Nephron (organoid): ENCODE results near the gene SLC25A44.
"Not testable (repeated sequence)": the region's sequence is repeated elsewhere in the genome, so short reads cannot be mapped to it uniquely, and the experiment has no call there.

Source experiments
- H3K27ac Mint-ChIP-seq, 3 experiments: 2 replicates each; pipeline ENCODE4 v1.8.0; 2020; ENCODE audit warnings: mixed read lengths in 3 of 3, mild to moderate bottlenecking in 2 of 3, moderate library complexity in 1 of 3
- H3K27me3 Mint-ChIP-seq: 2 replicates; pipeline ENCODE4 v1.8.0; 2021; ENCODE audit warnings: low read depth, mild to moderate bottlenecking, moderate library complexity, mixed read lengths
- H3K36me3 Mint-ChIP-seq: 2 replicates; pipeline ENCODE4 v1.8.0; 2020; ENCODE audit warnings: low read depth, mixed read lengths
- H3K4me1 Mint-ChIP-seq: 2 replicates; pipeline ENCODE4 v1.8.0; 2020; ENCODE audit warnings: mixed read lengths
- H3K4me3 Mint-ChIP-seq, 3 experiments: 2 replicates each; pipeline ENCODE4 v1.8.0; 2020; ENCODE audit warnings: mild to moderate bottlenecking in 3 of 3, mixed read lengths in 3 of 3, moderate library complexity in 2 of 3
- H3K9me3 Mint-ChIP-seq: 2 replicates; pipeline ENCODE4 v1.8.0; 2020; ENCODE audit warnings: mixed read lengths
- TF ChIP-seq, protein P1 (sequence below), 3 experiments: fragments of 200-600 bp; sonication (generic); IDR thresholded peaks; one replicate each; pipeline ENCODE4 v1.5.0; 2021; ENCODE audit warnings: antibody characterized with exemption in 3 of 3; ENCODE audit not compliant: unreplicated experiment in 3 of 3

Gene SLC25A44

DNA sequence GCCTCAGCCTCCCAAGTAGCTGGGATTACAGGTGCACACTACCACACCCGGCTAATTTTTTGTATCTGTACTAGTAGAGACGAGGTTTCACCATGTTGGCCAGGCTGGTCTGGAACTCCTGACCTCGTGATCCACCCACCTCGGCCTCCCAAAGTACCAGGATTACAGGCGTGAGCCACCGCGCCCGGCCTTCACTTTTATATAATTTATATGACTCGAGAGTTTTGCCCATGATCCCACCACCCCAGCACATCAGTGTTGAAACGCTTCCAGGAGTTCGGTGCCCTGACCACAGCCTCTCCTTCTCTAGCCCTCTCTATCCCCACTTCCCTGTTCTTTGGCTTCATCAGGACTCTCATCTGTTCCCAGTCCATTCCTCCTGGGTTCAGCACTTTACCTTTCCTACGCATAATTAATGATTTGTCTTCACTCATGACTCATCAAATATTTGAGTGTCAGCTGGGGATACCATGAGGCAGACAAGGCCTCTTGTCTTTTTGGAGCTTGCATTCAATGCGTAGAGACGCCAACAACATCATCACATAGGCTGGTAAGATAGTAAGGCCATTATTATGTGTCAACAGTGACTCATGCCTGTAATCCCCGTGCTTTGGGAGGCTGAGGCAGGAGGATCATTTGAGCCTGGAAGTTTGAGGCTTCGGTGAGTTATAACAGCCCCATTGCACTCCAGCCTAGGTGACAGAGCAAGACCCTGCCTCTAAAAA lies 20.3 kb downstream of the SLC25A44 start:
- Mint-ChIP-seq H3K4me1 (peaks cover 22% of the 10 kb centered on the region), H3K9me3 (no peaks in the 10 kb centered on the region), H3K27ac (peak overlapping the region; percentile 39 to 92 (median 75)), H3K27me3 (no peaks in the 10 kb centered on the region), H3K4me3 (peak overlapping the region; percentile 73 to 87 (median 86)), H3K36me3 (peaks cover 31% of the 10 kb centered on the region)
- TF ChIP-seq, protein P1, sequence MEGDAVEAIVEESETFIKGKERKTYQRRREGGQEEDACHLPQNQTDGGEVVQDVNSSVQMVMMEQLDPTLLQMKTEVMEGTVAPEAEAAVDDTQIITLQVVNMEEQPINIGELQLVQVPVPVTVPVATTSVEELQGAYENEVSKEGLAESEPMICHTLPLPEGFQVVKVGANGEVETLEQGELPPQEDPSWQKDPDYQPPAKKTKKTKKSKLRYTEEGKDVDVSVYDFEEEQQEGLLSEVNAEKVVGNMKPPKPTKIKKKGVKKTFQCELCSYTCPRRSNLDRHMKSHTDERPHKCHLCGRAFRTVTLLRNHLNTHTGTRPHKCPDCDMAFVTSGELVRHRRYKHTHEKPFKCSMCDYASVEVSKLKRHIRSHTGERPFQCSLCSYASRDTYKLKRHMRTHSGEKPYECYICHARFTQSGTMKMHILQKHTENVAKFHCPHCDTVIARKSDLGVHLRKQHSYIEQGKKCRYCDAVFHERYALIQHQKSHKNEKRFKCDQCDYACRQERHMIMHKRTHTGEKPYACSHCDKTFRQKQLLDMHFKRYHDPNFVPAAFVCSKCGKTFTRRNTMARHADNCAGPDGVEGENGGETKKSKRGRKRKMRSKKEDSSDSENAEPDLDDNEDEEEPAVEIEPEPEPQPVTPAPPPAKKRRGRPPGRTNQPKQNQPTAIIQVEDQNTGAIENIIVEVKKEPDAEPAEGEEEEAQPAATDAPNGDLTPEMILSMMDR (IDR thresholded peaks at IDR 0.05; ENCODE audit: unreplicated experiment in 3 of 3) = no peak

DNA sequence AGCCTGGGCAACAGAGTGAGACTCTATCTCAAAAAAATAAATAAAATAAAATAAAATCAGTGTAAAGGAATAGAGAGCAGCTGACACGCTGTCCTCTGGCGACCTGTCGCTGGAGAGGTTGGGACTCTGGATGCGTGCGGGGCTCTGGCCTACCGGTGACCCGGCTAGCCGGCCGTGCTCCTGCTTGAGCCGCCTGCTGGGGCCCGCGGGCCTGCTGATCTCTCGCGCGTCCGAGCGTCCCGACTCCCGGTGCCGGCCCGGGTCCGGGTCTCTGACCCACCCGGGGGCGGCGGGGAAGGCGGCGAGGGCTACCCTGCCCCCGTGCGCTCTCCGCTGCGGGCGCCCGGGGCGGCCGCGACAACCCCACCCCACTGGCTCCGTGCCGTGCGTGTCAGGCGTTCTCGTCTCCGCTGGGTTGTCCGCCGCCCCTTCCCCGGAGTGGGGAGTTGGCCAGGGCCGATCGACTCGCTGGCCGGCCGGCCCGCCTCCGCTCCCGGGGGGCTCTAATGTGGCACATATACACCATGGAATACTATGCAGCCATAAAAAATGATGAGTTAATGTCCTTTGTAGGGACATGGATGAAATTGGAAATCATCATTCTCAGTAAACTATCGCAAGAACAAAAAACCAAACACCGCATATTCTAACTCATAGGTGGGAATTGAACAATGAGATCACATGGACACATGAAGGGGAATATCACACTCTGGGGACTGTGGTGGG lies 22.6 kb downstream of the SLC25A44 start:
- H3K4me3 Mint-ChIP-seq, H3K27ac Mint-ChIP-seq, H3K9me3 Mint-ChIP-seq, H3K27me3 Mint-ChIP-seq: not testable (repeated sequence)
- Mint-ChIP-seq H3K36me3 (peaks cover 42% of the 10 kb centered on the region), H3K4me1 (peaks cover 22% of the 10 kb centered on the region)

DNA sequence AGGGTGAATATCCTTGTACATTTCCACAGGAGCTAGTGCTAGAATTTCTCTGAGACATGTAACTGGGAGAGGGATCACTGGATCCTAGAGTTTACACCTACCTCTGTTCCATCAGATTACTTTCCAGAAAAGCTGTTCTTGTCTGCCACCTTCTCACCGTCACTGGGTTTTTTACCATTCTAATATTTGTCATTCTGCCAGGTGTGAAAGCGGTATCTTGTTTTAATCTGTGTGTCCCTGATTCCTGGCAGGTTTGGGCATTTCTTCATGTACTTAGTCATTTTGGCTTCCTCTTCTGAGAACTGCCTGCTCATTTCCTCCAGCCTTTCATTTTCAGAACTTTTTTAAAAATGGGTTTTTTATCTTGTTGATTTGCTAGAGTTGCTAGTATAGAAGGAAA lies 24.0 kb downstream of the SLC25A44 start:
- peaks cover 47% of the 10 kb centered on the region for H3K36me3 Mint-ChIP-seq
- peaks cover 13% of the 10 kb centered on the region for H3K4me1 Mint-ChIP-seq
- H3K4me3 Mint-ChIP-seq = peak overlapping the region in 1 of 3 experiments; percentile 33
- TF ChIP-seq, protein P1 (IDR thresholded peaks at IDR 0.05; ENCODE audit: unreplicated experiment in 3 of 3) = no peak
- peak overlapping the region in 1 of 3 experiments; percentile 43 for H3K27ac Mint-ChIP-seq
- H3K9me3 Mint-ChIP-seq = no peaks in the 10 kb centered on the region
- no peaks in the 10 kb centered on the region for H3K27me3 Mint-ChIP-seq

DNA sequence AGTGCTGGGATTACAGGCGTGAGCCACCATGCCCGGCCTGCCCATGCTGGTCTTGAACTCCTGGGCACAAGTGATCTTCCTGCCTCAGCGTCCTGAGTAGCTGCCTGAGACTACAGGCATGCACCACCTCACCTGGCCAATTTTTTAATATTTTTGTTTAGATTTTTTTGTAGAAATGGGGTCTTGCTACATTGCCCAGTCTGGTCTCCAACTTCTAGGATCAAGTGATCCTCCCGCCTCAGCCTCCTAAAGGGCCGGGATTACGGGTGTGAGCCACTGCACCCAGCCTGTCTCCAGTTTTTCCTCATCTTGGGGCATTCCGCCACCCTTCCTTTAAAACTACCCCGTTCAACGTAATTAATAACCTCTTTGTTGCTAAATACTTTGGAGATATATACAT lies 26.3 kb downstream of the SLC25A44 start:
- Mint-ChIP-seq H3K4me1 (no peaks in the 10 kb centered on the region), H3K36me3 (peaks cover 47% of the 10 kb centered on the region), H3K9me3 (no peaks in the 10 kb centered on the region), H3K4me3 (no peak overlapping the region), H3K27me3 (no peaks in the 10 kb centered on the region), H3K27ac (no peak overlapping the region)
- TF ChIP-seq, protein P1 (IDR thresholded peaks at IDR 0.05; ENCODE audit: unreplicated experiment in 3 of 3) = no peak

DNA sequence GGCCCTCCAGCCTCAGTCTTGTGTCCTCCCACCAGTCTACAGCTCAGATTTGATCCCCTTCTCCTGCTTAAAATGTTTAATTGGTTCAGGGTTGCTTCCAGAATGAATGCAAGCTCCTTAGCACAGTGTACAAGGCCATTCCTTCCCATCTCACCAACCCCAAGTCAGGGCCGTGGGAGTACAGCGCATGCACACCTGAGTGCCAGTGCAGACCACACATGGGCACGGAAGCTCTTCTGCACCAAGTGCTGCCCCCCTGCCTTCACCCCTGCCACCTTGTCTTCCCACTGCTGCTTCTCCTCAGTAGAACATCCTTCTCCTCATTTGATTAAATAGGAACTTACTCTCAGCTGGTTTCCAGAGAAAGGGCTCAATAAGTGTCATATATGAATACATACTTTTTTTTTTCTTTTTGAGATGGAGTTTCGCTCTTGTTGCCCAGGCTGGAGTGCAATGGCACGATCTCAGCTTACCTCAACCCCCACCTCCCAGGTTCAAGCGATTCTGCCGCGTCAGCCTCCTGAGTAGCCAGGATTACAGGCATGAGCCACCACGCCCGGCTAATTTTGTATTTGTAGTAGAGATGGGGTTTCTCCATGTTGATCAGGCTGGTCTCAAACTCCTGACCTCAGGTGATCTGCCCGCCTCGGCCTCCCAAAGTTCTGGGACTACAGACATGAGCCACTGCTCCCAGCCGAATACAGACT lies 28.2 kb downstream of the SLC25A44 start:
- Mint-ChIP-seq H3K4me3 (no peak overlapping the region), H3K36me3 (peaks cover 51% of the 10 kb centered on the region), H3K4me1 (peaks cover 8% of the 10 kb centered on the region), H3K27me3 (no peaks in the 10 kb centered on the region), H3K27ac (no peak overlapping the region), H3K9me3 (no peaks in the 10 kb centered on the region)
- TF ChIP-seq, protein P1 (IDR thresholded peaks at IDR 0.05; ENCODE audit: unreplicated experiment in 3 of 3) = no peak

DNA sequence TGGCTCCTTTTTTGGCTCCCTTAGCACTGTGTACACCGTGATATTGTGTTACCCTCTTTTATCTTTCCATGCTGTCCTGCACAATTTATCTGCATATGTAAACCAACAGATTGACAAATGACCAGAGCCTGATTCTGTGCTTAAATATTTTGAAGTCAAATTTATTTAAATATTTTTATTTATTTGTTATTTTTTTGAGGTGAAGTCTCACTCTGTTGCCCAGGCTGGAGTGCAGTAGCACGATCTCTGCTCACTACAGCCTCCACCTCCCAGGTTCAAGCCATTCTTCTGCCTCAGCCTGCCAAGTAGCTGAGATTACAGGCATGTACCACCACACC lies 31.7 kb downstream of the SLC25A44 start:
- Mint-ChIP-seq H3K27ac (peak overlapping the region; percentile 7 to 34 (median 22)), H3K9me3 (no peaks in the 10 kb centered on the region), H3K4me3 (no peak overlapping the region), H3K4me1 (peaks cover 14% of the 10 kb centered on the region), H3K27me3 (no peaks in the 10 kb centered on the region), H3K36me3 (peaks cover 51% of the 10 kb centered on the region)
- TF ChIP-seq, protein P1 (IDR thresholded peaks at IDR 0.05; ENCODE audit: unreplicated experiment in 3 of 3) = peak in 1 of 3 experiments; percentile 7
